NCI-H1092 treated with DMSO at 0.1 percent for 48 hours (cell line): ENCODE results near the gene CDH6.

ENCODE experiments used
- DNase-seq: peaks from one replicate; lab custom pipeline; 2025; lab: John Stamatoyannopoulos, UW

The CDH6 gene

DNA sequence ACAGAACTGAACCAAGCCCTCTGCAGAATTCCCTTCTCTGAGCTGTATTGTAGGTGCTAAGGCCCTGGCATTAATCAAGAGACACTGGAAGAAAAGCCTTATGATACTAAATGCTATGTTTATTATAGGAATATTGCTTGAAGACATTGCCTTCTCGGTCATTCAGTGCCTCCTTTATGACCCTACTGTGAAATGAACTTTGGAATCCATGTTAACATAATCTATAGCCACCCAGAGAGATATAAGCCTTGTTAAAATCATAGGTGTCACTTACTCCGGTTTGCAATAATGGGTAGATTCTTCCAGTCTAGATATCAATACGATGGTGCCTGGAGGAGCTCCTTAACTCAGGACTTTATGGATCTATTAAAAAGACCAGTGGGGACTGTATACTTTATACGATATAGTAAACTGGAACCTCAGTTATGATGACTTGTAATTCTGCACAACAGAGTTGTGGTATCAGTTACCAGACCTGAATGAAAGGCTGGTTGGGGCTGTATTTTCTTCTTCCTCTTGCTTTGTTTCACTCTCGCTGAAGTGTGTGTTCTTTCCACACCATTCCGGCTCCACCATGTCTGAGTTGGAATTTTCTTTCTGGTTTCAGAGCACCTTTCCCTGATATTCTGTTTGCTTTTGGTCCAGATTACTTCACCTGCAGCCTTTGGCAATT is 183.9 kb downstream of the CDH6 start:
- DNase-seq: no peak

DNA sequence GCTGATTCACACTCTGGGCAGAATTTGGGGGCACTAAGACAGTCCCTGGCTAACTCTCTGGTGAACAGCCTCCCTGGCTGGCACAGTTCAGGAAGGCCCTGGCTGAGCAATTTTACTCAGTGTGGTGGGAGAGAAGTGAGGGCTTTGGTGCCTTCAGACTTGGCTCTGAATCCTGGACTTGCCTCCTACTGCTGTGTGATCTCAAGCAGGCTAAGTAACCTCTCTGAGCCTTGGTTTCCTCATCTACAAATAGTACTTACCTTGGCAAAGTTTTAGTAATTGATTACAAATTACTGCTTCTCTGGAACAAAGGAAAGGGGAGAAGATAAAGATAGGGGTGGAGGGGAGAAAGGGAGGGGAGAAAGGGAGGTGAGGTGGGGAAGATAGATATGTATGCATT is 184.7 kb downstream of the CDH6 start:
- no peak for DNase-seq
